H1 (cell line): Measurements from ENCODE around the gene PLEKHG5. TPM values are rescaled to one million over a fixed set of nuclear protein-coding genes. Genes with fewer than 3 reads are reported as not detected.

Experiments used
- CEBPB ChIP-seq: IDR thresholded peaks from 2 replicates; pipeline ENCODE4 v1.6.1; 2012; ENCODE audit warnings: low read depth, low read length
- EGR1 ChIP-seq: IDR thresholded peaks from 2 replicates; pipeline ENCODE4 v1.6.1; 2011; ENCODE audit warnings: low read depth, low read length, borderline replicate concordance
- EZH2 ChIP-seq: fragments of 200-600 bp; sonication (generic); IDR thresholded peaks from 2 replicates; pipeline ENCODE4 v1.7.1; 2012; ENCODE audit warnings: low read depth, mild to moderate bottlenecking, moderate library complexity, low read length, inconsistent platforms; ENCODE audit not compliant: severe bottlenecking
- KDM4A ChIP-seq: IDR thresholded peaks from one replicate; pipeline ENCODE4 v1.7.1; 2012; ENCODE audit warnings: low read depth, mild to moderate bottlenecking, moderate library complexity, low read length, inconsistent platforms; ENCODE audit not compliant: severe bottlenecking
- polyA plus RNA-seq, 7 experiments: library from polyadenylated mRNA; depleted of rRNA in 3 of 7; stranded (reverse) in 5 of 7; unstranded in 2 of 7; fragments of >200 nt in 5 of 7; fragments of 200-250 nt in 2 of 7; gene quantifications; 1 replicate in 5 of 7; 2 replicates in 1 of 7; 4 replicates in 1 of 7; pipeline versions ENCODE4 v1.2.1 to v1.2.3, GENCODE V29; 2011 to 2013; ENCODE audit warnings: missing spikeins in 2 of 7, mixed read lengths in 2 of 7
- total RNA-seq: library from RNA; stranded (reverse); fragmentation: NEBNext Ultra II Directional; extraction: Animal tissue kit (Norgen Biotek cat#: 25700); gene quantifications from 2 replicates; pipeline ENCODE4 v1.2.1, GENCODE V29; 2021
- TF ChIP-seq, protein P1 (sequence below): IDR thresholded peaks from 2 replicates; pipeline ENCODE4 v1.6.1; 2012; ENCODE audit warnings: inconsistent platforms
- TF ChIP-seq, protein P2 (sequence below): fragments of 300-600 bp; sonication (generic); IDR thresholded peaks from 2 replicates; pipeline ENCODE4 v1.7.1; 2012; ENCODE audit warnings: low read length, moderate library complexity, mild to moderate bottlenecking, inconsistent platforms; ENCODE audit not compliant: insufficient replicate concordance

PLEKHG5 gene
- total and polyA plus RNA-seq, 2 of the 8 experiments (the other 6 are each of a cell fraction or from before 2014, with no cell fraction given) = 10.4 to 13.8 TPM

DNA sequence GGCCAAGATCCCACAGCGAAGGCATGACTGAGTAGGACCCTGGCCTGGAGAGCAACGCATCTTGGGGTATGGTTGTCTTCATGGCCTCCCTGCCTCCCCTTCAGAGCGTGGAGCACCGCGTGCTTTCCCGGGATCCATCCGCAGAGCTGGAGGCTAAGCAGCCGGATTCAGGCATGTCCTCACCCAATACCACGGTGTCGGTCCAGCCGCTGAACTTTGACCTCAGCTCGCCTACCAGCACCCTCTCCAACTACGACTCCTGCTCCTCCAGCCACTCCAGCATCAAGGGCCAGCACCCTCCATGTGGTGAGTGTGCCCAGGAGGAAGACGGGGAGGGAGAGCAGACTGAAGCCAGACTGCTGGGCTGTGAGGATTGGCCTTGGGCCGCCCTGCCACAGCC is 47.1 kb downstream of the PLEKHG5 start (continued):
- TF ChIP-seq, protein P1, sequence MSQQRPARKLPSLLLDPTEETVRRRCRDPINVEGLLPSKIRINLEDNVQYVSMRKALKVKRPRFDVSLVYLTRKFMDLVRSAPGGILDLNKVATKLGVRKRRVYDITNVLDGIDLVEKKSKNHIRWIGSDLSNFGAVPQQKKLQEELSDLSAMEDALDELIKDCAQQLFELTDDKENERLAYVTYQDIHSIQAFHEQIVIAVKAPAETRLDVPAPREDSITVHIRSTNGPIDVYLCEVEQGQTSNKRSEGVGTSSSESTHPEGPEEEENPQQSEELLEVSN = no peak
- TF ChIP-seq, protein P2, sequence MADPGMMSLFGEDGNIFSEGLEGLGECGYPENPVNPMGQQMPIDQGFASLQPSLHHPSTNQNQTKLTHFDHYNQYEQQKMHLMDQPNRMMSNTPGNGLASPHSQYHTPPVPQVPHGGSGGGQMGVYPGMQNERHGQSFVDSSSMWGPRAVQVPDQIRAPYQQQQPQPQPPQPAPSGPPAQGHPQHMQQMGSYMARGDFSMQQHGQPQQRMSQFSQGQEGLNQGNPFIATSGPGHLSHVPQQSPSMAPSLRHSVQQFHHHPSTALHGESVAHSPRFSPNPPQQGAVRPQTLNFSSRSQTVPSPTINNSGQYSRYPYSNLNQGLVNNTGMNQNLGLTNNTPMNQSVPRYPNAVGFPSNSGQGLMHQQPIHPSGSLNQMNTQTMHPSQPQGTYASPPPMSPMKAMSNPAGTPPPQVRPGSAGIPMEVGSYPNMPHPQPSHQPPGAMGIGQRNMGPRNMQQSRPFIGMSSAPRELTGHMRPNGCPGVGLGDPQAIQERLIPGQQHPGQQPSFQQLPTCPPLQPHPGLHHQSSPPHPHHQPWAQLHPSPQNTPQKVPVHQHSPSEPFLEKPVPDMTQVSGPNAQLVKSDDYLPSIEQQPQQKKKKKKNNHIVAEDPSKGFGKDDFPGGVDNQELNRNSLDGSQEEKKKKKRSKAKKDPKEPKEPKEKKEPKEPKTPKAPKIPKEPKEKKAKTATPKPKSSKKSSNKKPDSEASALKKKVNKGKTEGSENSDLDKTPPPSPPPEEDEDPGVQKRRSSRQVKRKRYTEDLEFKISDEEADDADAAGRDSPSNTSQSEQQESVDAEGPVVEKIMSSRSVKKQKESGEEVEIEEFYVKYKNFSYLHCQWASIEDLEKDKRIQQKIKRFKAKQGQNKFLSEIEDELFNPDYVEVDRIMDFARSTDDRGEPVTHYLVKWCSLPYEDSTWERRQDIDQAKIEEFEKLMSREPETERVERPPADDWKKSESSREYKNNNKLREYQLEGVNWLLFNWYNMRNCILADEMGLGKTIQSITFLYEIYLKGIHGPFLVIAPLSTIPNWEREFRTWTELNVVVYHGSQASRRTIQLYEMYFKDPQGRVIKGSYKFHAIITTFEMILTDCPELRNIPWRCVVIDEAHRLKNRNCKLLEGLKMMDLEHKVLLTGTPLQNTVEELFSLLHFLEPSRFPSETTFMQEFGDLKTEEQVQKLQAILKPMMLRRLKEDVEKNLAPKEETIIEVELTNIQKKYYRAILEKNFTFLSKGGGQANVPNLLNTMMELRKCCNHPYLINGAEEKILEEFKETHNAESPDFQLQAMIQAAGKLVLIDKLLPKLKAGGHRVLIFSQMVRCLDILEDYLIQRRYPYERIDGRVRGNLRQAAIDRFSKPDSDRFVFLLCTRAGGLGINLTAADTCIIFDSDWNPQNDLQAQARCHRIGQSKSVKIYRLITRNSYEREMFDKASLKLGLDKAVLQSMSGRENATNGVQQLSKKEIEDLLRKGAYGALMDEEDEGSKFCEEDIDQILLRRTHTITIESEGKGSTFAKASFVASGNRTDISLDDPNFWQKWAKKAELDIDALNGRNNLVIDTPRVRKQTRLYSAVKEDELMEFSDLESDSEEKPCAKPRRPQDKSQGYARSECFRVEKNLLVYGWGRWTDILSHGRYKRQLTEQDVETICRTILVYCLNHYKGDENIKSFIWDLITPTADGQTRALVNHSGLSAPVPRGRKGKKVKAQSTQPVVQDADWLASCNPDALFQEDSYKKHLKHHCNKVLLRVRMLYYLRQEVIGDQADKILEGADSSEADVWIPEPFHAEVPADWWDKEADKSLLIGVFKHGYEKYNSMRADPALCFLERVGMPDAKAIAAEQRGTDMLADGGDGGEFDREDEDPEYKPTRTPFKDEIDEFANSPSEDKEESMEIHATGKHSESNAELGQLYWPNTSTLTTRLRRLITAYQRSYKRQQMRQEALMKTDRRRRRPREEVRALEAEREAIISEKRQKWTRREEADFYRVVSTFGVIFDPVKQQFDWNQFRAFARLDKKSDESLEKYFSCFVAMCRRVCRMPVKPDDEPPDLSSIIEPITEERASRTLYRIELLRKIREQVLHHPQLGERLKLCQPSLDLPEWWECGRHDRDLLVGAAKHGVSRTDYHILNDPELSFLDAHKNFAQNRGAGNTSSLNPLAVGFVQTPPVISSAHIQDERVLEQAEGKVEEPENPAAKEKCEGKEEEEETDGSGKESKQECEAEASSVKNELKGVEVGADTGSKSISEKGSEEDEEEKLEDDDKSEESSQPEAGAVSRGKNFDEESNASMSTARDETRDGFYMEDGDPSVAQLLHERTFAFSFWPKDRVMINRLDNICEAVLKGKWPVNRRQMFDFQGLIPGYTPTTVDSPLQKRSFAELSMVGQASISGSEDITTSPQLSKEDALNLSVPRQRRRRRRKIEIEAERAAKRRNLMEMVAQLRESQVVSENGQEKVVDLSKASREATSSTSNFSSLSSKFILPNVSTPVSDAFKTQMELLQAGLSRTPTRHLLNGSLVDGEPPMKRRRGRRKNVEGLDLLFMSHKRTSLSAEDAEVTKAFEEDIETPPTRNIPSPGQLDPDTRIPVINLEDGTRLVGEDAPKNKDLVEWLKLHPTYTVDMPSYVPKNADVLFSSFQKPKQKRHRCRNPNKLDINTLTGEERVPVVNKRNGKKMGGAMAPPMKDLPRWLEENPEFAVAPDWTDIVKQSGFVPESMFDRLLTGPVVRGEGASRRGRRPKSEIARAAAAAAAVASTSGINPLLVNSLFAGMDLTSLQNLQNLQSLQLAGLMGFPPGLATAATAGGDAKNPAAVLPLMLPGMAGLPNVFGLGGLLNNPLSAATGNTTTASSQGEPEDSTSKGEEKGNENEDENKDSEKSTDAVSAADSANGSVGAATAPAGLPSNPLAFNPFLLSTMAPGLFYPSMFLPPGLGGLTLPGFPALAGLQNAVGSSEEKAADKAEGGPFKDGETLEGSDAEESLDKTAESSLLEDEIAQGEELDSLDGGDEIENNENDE = no peak
- TF ChIP-seq CEBPB (no peak), EZH2 (no peak), KDM4A (no peak), EGR1 (no peak)
